Hepatocyte (in vitro differentiated cells): ENCODE results near the gene PIGBOS1. TPM values are rescaled to one million over a fixed set of nuclear protein-coding genes. Genes with fewer than 3 reads are reported as not detected.
"Not testable (repeated sequence)": the region's sequence is repeated elsewhere in the genome, so short reads cannot be mapped to it uniquely, and the experiment has no call there.

Source experiments
- DNase-seq: peaks from one replicate; pipeline ENCODE4 v3.0.0-alpha.2; 2016; ENCODE audit warnings: low spot score
- H2AFZ ChIP-seq: fragments of 200-600 bp; sonication (generic); 2 replicates; pipeline ENCODE4 v1.6.0; 2016; ENCODE audit warnings: antibody characterized with exemption, mild to moderate bottlenecking
- H3K27ac ChIP-seq: fragments of 200-600 bp; sonication (generic); 2 replicates; pipeline ENCODE4 v1.5.1; 2016; ENCODE audit warnings: mild to moderate bottlenecking
- H3K27me3 ChIP-seq: fragments of 200-600 bp; sonication (generic); 2 replicates; pipeline ENCODE4 v1.6.1; 2016
- H3K36me3 ChIP-seq: fragments of 200-600 bp; sonication (generic); replicated peaks from 2 replicates; pipeline ENCODE4 v1.5.1; 2016; ENCODE audit warnings: low read depth; ENCODE audit not compliant: insufficient read depth
- H3K4me1 ChIP-seq: fragments of 200-600 bp; sonication (generic); 2 replicates; pipeline ENCODE4 v1.5.1; 2016; ENCODE audit warnings: mild to moderate bottlenecking, moderate library complexity; ENCODE audit not compliant: insufficient read depth
- H3K4me2 ChIP-seq: fragments of 200-600 bp; sonication (generic); 2 replicates; pipeline ENCODE4 v1.6.0; 2016
- H3K4me3 ChIP-seq: fragments of 200-600 bp; sonication (generic); 2 replicates; pipeline ENCODE4 v1.5.1; 2016; ENCODE audit warnings: mild to moderate bottlenecking
- H3K79me2 ChIP-seq: fragments of 200-600 bp; sonication (generic); 2 replicates; pipeline ENCODE4 v1.6.0; 2017; ENCODE audit warnings: mild to moderate bottlenecking
- H3K9me2 ChIP-seq: fragments of 200-600 bp; sonication (generic); replicated peaks from 2 replicates; pipeline ENCODE4 v1.6.0; 2017; ENCODE audit warnings: mild to moderate bottlenecking; ENCODE audit not compliant: insufficient read depth
- H3K9me3 ChIP-seq: fragments of 200-600 bp; sonication (generic); 2 replicates; pipeline ENCODE4 v1.5.1; 2016; ENCODE audit warnings: low read depth, mild to moderate bottlenecking
- H4K20me1 ChIP-seq: fragments of 200-600 bp; sonication (generic); 2 replicates; pipeline ENCODE4 v1.6.0; 2016; ENCODE audit warnings: mild to moderate bottlenecking; ENCODE audit not compliant: insufficient read depth, poor library complexity, severe bottlenecking
- CTCF ChIP-seq: fragments of 200-600 bp; sonication (generic); IDR thresholded peaks from 2 replicates; pipeline ENCODE4 v1.5.1; 2016; ENCODE audit warnings: antibody characterized with exemption, mild to moderate bottlenecking; ENCODE audit not compliant: poor library complexity
- EZH2 ChIP-seq: fragments of 200-600 bp; sonication (generic); IDR thresholded peaks from 2 replicates; pipeline ENCODE4 v1.6.1; 2016; ENCODE audit warnings: antibody characterized with exemption, mild to moderate bottlenecking, borderline replicate concordance
- EZH2phosphoT487 ChIP-seq: fragments of 200-600 bp; sonication (generic); IDR thresholded peaks from one replicate; pipeline ENCODE4 v1.6.1; 2018; ENCODE audit warnings: antibody characterized with exemption, mild to moderate bottlenecking, low read depth, moderate library complexity; ENCODE audit not compliant: unreplicated experiment, severe bottlenecking
- WGBS: methylation state at CpG from one replicate; pipeline ENCODE4 v1.1.6; 2016; ENCODE audit warnings: low lambda C conversion rate; ENCODE audit errors: missing lambda C conversion rate; 5-methylcytosine and 5-hydroxymethylcytosine counted together
- polyA plus RNA-seq: library from polyadenylated mRNA; unstranded; fragments of >200 nt; fragmentation: Nextera tagmentation; extraction: Ambion mirVana; gene quantifications from 2 replicates; pipeline ENCODE4 v1.2.1, GENCODE V29; 2016
- total RNA-seq: library from RNA; depleted of rRNA; stranded (reverse); fragments of >200 nt; gene quantifications from 2 replicates; pipeline ENCODE4 v1.2.3, GENCODE V29; 2014

The PIGBOS1 gene
- total and polyA plus RNA-seq, 2 experiments from 2014 or later = 24.8 to 35.0 TPM

- H3K9me3 ChIP-seq = no peaks in the 10 kb centered on the region
- H2AFZ ChIP-seq = no peak overlapping the region
- no peaks in the 10 kb centered on the region for H3K9me2 ChIP-seq
- H3K4me3 ChIP-seq = no peak overlapping the region
- peaks cover 6% of the 10 kb centered on the region for H3K4me1 ChIP-seq
- no peak for DNase-seq
- H4K20me1 ChIP-seq = no peaks in the 10 kb centered on the region
- no peak for TF ChIP-seq CTCF
- TF ChIP-seq EZH2 = no peak
- no peak for TF ChIP-seq EZH2phosphoT487
- H3K27ac ChIP-seq = no peak overlapping the region
- WGBS = 87% methylated on average over 1 of the region's 1 CpG
- H3K36me3 ChIP-seq = no peaks in the 10 kb centered on the region
- no peaks in the 10 kb centered on the region for H3K27me3 ChIP-seq
- peaks cover 22% of the 10 kb centered on the region for H3K79me2 ChIP-seq
- H3K4me2 ChIP-seq = no peak overlapping the region
Observed at GRCh38 chr15:55320963-55321362, 2.0 kb upstream of the PIGBOS1 start.

DNA sequence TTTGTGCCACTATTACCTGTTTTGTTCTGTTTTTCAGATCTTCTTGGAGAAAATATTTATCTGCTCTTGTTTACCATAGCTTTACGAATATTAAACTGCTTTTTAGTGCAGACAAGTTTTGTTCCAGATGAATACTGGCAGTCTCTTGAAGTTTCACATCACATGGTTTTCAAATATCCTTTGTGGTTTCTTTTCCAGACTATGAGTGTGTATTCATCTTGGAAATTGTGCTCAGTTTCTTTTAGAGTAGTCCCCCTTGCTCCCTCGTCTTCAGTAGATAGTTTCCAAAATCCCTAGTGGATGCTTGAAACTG is 1.3 kb upstream of the PIGBOS1 start:
- H4K20me1 ChIP-seq = no peaks in the 10 kb centered on the region
- H3K27ac ChIP-seq = peak overlapping the region; percentile 1
- no peaks in the 10 kb centered on the region for H3K9me2 ChIP-seq
- H3K79me2 ChIP-seq = peaks cover 22% of the 10 kb centered on the region
- H3K9me3 ChIP-seq = no peaks in the 10 kb centered on the region
- no peak for DNase-seq
- H3K4me2 ChIP-seq = peak overlapping the region; percentile 79
- no peak overlapping the region for H3K4me3 ChIP-seq
- peak overlapping the region; percentile 90 for H2AFZ ChIP-seq
- 88% methylated on average over 2 of the region's 2 CpGs for whole genome bisulfite sequencing
- no peaks in the 10 kb centered on the region for H3K36me3 ChIP-seq
- no peak for TF ChIP-seq EZH2
- TF ChIP-seq EZH2phosphoT487 = no peak
- TF ChIP-seq CTCF = no peak
- peaks cover 6% of the 10 kb centered on the region for H3K4me1 ChIP-seq
- H3K27me3 ChIP-seq = no peaks in the 10 kb centered on the region

GRCh38 chr15:55319537-55320237 is 764 bp upstream of the PIGBOS1 start:
- 81% methylated on average over 4 of the region's 4 CpGs for WGBS
- Histone ChIP-seq H4K20me1 (no peaks in the 10 kb centered on the region), H3K4me1 (peaks cover 6% of the 10 kb centered on the region), H2AFZ (peak overlapping the region; percentile 90), H3K36me3 (no peaks in the 10 kb centered on the region), H3K4me3 (peak overlapping the region; percentile 63), H3K27me3 (no peaks in the 10 kb centered on the region), H3K79me2 (peaks cover 22% of the 10 kb centered on the region), H3K9me3 (no peaks in the 10 kb centered on the region), H3K27ac (peak overlapping the region; percentile 91), H3K9me2 (no peaks in the 10 kb centered on the region), H3K4me2 (peak overlapping the region; percentile 79)
- TF ChIP-seq CTCF (no peak), EZH2phosphoT487 (no peak), EZH2 (no peak)
- no peak for DNase-seq

GRCh38 chr15:55302801-55303200 is 16.1 kb downstream of the PIGBOS1 start:
- no CpG with 5 or more reads among the region's 32 CpGs for WGBS
- not testable (repeated sequence) for H2AFZ ChIP-seq, H3K4me3 ChIP-seq, H3K27ac ChIP-seq, H3K9me2 ChIP-seq, H3K4me1 ChIP-seq, DNase-seq, H3K4me2 ChIP-seq, H3K36me3 ChIP-seq, H3K79me2 ChIP-seq, H4K20me1 ChIP-seq, H3K27me3 ChIP-seq, H3K9me3 ChIP-seq
